EL (cell line): Measurements from ENCODE around the gene NT5DC1.
"Not testable (repeated sequence)": the region's sequence is repeated elsewhere in the genome, so short reads cannot be mapped to it uniquely, and the experiment has no call there.

Experiments used
- DNase-seq: peaks from one replicate; pipeline ENCODE4 v3.0.0-alpha.2; 2016

The NT5DC1 gene

GRCh38 chr6:116280161-116280932 is 179.7 kb downstream of the NT5DC1 start:
- DNase-seq = no peak

- no peak for DNase-seq
Observed at GRCh38 chr6:116280933-116281316, 180.3 kb downstream of the NT5DC1 start.

- no peak for DNase-seq
Observed at GRCh38 chr6:116282698-116283097, 182.0 kb downstream of the NT5DC1 start.

GRCh38 chr6:116283191-116283590 is 182.5 kb downstream of the NT5DC1 start:
- no peak for DNase-seq

DNA sequence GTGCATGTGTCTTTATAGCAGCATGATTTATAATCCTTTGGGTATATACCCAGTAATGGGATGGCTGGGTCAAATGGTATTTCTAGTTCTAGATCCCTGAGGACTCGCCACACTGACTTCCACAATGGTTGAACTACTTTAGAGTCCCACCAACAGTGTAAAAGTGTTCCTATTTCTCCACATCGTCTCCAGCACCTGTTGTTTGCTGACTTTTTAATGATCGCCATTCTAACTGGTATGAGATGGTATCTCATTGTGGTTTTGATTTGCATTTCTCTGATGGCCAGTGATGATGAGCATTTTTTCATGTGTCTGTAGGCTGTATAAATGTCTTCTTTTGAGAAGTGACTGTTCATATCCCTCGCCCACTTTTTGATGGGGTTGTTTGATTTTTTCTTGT is 184.3 kb downstream of the NT5DC1 start:
- DNase-seq = not testable (repeated sequence)

DNA sequence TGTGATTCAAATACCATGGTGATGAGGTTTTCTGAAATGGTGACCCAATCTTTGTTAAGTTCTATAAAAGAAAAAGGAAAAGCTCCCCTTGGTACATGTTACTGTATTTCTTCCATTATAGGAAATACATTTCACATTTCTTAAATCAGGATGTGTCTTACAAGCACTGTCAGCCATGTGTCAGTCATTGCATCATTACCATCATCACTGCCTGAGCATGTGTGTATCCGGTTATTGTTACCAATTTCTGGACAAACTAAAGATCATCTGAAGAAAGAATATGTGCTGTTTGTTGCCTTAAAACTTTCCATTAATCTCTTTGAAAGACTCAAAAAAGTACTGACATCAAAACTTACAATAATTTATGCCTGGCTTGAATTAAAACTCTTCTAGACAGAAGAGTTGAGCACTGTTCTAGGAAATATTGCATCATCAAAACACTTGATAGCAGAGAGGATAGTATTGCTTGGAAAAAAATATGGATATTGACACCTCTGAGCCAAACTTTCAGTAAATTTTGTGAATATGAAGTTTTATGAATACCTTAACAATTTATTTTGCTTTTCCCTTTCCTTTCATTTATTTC is 186.2 kb downstream of the NT5DC1 start:
- no peak for DNase-seq

- DNase-seq = peak; percentile 48
Observed at GRCh38 chr6:116287689-116288282, 187.1 kb downstream of the NT5DC1 start.

DNA sequence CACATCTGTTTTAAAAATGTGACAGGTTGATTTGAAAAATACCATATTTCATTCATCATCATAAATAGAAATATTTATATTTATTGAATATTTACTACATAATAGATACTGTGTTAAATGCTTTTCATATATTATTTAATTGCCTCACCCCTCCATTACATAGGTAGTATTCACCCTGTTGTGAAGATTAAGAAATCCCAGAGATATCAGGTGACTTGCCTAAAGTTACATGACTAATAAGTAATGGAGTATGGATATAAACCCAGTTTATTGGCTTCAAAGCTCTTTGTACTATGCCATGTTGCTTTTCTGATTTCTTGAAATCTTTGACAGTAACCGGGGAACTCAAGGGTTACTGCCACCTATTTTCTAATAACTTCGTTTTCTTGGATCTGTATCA is 189.2 kb downstream of the NT5DC1 start:
- no peak for DNase-seq

DNA sequence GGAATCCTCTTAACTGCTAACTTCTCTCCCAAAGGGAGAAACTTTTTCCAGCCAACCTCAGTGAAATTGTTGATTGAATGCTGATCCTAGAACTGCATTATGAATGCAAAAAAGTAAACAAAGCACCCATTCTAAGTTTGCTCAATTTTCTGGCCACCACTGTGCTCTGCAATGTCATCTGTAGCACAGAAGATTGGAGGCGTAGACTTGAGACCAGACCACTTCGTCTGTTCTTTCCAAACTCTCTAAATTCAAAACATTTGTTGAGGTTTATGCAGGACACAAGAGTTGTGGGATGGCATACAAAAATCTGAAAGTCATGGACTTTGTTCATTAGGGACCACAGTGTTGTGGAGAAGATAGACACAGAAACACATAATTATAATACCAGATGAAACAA is 190.1 kb downstream of the NT5DC1 start:
- no peak for DNase-seq

GRCh38 chr6:116291701-116292396 is 191.2 kb downstream of the NT5DC1 start:
- no peak for DNase-seq

DNA sequence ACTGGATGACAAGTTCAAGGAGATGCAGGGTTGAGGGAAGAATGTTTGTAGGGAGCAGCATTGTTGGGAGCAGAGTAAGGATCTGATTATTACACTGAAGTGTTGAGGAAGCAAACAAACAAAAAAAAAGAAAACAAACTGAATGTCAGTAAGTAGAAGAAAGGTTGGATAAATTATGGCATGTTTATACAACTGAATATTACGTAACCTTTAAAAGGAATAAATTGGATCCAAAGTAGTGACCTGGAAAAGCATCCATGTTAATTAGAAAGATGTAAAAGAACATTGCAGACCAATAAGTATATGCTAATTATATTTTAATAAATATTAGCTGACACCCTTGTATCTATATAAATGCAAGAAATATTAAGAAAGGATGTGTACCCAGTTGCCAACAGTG is 191.9 kb downstream of the NT5DC1 start:
- DNase-seq = no peak

- DNase-seq = no peak
Observed at GRCh38 chr6:116298273-116298672, 197.6 kb downstream of the NT5DC1 start.

- no peak for DNase-seq
Observed at GRCh38 chr6:116298973-116299372, 198.3 kb downstream of the NT5DC1 start.
